CD4-positive, alpha-beta T cell treated with Interleukin-2 at 100 ng/mL for 4 hours (primary cell): ENCODE results near the gene LRRC38.
"Not testable (repeated sequence)": the region's sequence is repeated elsewhere in the genome, so short reads cannot be mapped to it uniquely, and the experiment has no call there.

Experiments
- DNase-seq: peaks from one replicate; pipeline ENCODE4 v3.0.0-alpha.2; 2020; ENCODE audit warnings: low spot score

The LRRC38 gene

GRCh38 chr1:13462682-13463081 is 51.1 kb downstream of the LRRC38 start:
- no peak for DNase-seq

GRCh38 chr1:13461977-13462376 is 51.8 kb downstream of the LRRC38 start:
- DNase-seq, result no peak

GRCh38 chr1:13456904-13457532 is 56.8 kb downstream of the LRRC38 start:
- no peak for DNase-seq

DNA sequence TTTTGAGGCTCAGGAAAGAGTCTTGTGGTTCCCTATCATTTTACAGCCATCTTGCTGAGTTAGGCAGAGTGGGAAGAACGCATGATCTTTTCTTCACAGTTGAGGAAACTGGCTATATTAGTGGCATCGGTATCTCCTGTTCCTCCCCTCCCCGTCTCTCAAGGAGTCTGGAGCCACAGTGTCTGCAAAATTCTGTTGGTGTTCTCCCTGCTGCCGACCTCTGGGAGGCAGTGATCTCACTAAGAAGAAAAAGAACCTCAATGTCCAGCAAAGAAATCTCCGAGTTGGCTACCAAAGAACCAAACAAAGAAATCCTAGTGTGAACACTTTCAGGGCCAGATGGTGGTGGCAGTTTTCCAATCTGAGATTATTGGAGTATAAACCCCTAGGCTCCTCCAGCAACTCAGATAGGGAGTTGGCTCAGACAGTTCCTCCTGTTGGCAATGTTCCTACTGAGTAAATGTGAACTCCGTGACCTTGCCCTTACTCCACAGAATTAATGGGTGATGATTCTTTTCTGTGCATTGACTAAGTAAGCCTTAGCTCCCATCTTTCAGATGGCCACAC is 62.3 kb downstream of the LRRC38 start:
- DNase-seq, result no peak

GRCh38 chr1:13450204-13450603 is 63.6 kb downstream of the LRRC38 start:
- DNase-seq, result no peak

DNA sequence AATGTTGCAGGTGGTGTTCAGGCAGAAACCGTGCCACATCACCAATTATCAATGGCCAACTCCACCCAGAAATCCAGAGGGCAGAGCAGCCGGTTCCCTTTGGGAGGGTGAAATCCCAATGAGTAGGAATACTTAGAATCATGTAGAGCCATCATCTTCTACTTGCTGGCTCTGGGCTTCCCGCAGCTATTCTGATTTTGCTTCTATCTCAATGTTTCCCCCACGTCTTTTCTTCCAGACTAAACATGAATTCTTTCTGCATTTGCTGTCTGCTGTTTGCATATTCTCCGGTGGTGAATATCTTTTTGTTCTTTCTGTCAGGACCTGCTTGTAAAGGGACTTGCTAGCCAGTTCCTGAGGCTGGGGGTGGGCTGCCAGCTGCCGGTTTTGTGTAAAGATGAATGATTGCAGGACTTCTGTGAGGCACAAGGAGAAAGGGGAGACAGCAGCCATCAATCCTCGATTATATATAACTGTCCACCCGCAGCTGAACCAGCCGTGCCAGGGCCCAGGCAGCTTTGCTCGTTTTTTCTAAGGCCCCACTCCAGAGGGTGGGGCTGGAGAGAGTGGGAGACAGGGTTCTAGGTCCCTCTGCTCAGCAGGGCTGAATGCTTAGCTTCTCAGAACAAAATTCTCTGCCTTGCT is 70.3 kb downstream of the LRRC38 start:
- DNase-seq, result no peak

DNA sequence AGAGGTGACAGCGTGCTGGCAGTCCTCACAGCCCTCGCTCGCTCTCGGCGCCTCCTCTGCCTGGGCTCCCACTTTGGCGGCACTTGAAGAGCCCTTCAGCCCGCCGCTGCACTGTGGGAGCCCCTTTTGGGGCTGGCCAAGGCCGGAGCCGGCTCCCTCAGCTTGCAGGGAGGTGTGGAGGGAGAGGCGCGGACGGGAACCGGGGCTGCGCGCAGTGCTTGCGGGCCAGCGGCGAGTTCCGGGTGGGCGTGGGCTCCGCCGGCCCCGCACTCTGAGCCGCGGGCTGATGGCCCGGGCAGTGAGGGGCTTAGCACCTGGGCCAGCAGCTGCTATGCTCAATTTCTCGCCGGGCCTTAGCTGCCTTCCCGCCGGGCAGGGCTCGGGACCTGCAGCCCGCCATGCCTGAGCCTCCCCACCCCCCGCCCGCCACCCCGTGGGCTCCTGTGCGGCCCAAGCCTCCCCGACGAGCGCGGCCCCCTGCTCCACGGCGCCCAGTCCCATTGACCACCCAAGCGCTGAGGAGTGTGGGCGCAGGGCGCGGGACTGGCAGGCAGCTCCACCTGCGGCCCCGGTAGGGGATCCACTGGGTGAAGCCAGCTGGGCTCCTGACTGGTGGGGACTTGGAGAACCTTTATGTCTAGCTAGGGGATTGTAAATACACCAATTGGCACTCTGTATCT is 74.6 kb downstream of the LRRC38 start:
- DNase-seq, result not testable (repeated sequence)

DNA sequence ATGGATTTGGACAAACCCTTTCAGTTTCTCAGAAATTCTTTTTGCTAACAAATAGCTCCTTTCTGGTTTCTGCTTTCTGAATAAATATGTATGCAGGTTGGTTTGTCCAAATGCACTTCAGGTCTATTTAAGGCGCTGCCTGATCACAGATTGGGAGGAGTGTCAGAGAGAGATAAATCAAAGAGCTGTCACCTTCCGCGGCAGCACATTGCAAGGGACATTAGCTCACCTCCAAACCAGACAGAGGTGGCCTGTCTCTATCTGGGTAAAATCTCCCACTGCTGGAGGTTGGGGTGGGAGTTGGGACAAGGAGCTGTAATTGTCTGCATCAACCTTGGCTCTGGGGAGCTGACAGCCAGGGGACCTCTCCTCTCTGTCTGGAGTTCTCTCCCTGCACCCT is 78.3 kb downstream of the LRRC38 start:
- no peak for DNase-seq

DNA sequence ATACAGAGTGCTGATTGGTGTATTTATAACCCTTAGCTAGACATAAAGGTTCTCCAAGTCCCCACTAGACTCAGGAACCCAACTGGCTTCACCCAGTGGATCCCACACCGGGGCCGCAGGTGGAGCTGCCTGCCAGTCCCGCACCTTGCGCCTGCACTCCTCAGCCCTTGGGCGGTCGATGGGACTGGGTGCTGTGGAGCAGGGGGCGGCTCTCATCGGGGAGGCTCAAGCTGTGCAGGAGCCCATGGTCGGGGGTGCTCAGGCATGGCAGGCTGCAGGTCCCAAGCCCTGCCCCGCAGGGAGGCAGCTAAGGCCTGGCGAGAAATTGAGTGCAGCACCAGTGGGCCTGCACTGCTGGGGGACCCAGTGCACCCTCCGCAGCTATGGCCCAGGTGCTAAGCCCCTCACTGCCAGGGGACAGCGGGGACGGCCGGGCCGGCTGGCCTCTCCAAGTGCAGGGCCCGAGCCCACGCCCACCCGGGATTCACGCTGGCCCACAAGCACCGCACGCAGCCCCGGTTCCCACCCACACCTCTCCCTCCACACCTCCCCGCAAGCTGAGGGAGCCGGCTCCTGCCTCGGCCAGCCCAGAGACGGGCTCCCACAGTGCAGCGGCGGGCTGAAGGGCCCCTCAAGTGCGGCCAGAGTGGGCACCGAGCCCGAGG is 80.0 kb downstream of the LRRC38 start:
- DNase-seq, result not testable (repeated sequence)

GRCh38 chr1:13432251-13432650 is 81.6 kb downstream of the LRRC38 start:
- DNase-seq, result no peak

DNA sequence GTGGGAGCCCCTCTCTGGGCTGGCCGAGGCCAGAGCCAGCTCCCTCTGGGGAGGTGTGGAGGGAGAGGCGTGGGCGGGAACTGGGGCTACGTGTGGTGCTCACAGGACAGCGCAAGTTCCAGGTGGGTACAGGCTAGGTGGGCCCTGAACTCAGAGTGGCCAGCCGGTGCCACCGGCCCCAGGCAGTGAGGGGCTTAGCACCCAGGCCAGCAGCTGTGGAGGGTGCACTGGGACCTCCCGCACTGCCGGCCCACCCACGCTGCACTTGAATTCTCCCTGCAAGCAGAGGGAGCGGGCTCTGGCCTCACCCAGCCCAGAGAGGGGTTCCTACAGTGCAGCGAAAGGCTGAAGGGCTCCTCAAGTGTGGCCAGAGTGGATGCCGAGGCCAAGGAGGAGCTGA is 83.3 kb downstream of the LRRC38 start:
- DNase-seq, result no peak
